SK-N-SH (cell line): Measurements from ENCODE around the gene SLC9A7. TPM values are rescaled to one million over a fixed set of nuclear protein-coding genes. Genes with fewer than 3 reads are reported as not detected.

Source experiments
- CTCF ChIA-PET: fragments of 300-600, 350-600 bp; formaldehyde crosslinking; extraction: SDS; loops from one replicate; lab custom pipeline; 2021; lab: Yijun Ruan, JAX
- POLR2A ChIA-PET: fragments of 350-600 bp; sonication (Branson Sonifier 250); formaldehyde crosslinking; extraction: SDS; loops from one replicate; lab custom pipeline; 2020; ENCODE audit warnings: antibody characterized with exemption, inconsistent platforms; lab: Yijun Ruan, JAX
- DNase-seq: peaks from one replicate; pipeline ENCODE4 v3.0.0; 2012
- H2AFZ ChIP-seq: fragments of 200-600 bp; sonication (generic); 2 replicates; pipeline ENCODE4 v1.8.1; 2016; ENCODE audit warnings: antibody characterized with exemption, mild to moderate bottlenecking, low read depth
- H3F3A ChIP-seq: fragments of 200-600 bp; sonication (generic); replicated peaks from 2 replicates; pipeline ENCODE3; 2016; ENCODE audit warnings: antibody characterized with exemption, mild to moderate bottlenecking; ENCODE audit not compliant: insufficient read depth
- H3K27ac ChIP-seq, 2 experiments: fragments of 200-500 bp in 1 of 2; fragments of 200-600 bp in 1 of 2; sonication (Bioruptor generic) in 1 of 2; sonication (generic), shearing (Covaris generic) in 1 of 2; 2 replicates each; pipeline versions ENCODE4 v1.5.1 to v1.6.1; 2014 to 2016; ENCODE audit warnings: low read depth in 2 of 2, inconsistent platforms in 1 of 2, low read length in 1 of 2, mild to moderate bottlenecking in 1 of 2, mixed read lengths in 1 of 2
- H3K27me3 ChIP-seq: fragments of 200-600 bp; sonication (generic), shearing (Covaris generic); 2 replicates; pipeline ENCODE4 v1.6.1; 2016; ENCODE audit warnings: mixed run types; ENCODE audit not compliant: insufficient read depth
- H3K36me3 ChIP-seq, 2 experiments: fragments of 200-500 bp in 1 of 2; fragments of 200-600 bp in 1 of 2; sonication (Bioruptor generic) in 1 of 2; sonication (generic) in 1 of 2; replicated peaks in 1 of 2; 2 replicates each; pipeline versions ENCODE3 to v1.5.1; 2014 to 2016; ENCODE audit warnings: low read length in 1 of 2, mild to moderate bottlenecking in 1 of 2; ENCODE audit not compliant: insufficient read depth in 2 of 2, control insufficient read depth in 1 of 2
- H3K4me1 ChIP-seq, 2 experiments: fragments of 200-500 bp in 1 of 2; fragments of 200-600 bp in 1 of 2; sonication (Bioruptor generic) in 1 of 2; sonication (generic), shearing (Covaris generic) in 1 of 2; 2 replicates each; pipeline versions ENCODE4 v1.5.1 to v1.6.1; 2014 to 2016; ENCODE audit warnings: low read depth in 1 of 2, low read length in 1 of 2, mixed run types in 1 of 2; ENCODE audit not compliant: insufficient read depth in 2 of 2, control insufficient read depth in 1 of 2
- H3K4me2 ChIP-seq: fragments of 200-600 bp; sonication (generic), shearing (Covaris generic); 2 replicates; pipeline ENCODE4 v1.6.1; 2017; ENCODE audit warnings: mixed run types
- H3K4me3 ChIP-seq, 2 experiments: fragments of 200-500 bp in 1 of 2; fragments of 200-600 bp in 1 of 2; sonication (Bioruptor generic) in 1 of 2; sonication (generic), shearing (Covaris generic) in 1 of 2; 2 replicates each; pipeline versions ENCODE4 v1.5.1 to v1.8.1; 2014 to 2016; ENCODE audit warnings: low read depth in 2 of 2, inconsistent platforms in 1 of 2, low read length in 1 of 2, mild to moderate bottlenecking in 1 of 2, mixed read lengths in 1 of 2, moderate library complexity in 1 of 2
- H3K79me2 ChIP-seq: fragments of 200-600 bp; sonication (generic); 2 replicates; pipeline ENCODE4 v1.8.1; 2017; ENCODE audit warnings: mild to moderate bottlenecking; ENCODE audit not compliant: insufficient read depth
- H3K9ac ChIP-seq: fragments of 200-600 bp; sonication (generic); 2 replicates; pipeline ENCODE4 v1.6.1; 2017; ENCODE audit warnings: mixed run types
- H3K9me2 ChIP-seq: fragments of 200-600 bp; sonication (generic); 2 replicates; pipeline ENCODE4 v1.6.1; 2017; ENCODE audit warnings: mixed run types
- H3K9me3 ChIP-seq: fragments of 200-600 bp; sonication (generic); 2 replicates; pipeline ENCODE4 v1.6.1; 2017; ENCODE audit warnings: mixed run types, mild to moderate bottlenecking, moderate library complexity
- H4K20me1 ChIP-seq: fragments of 200-600 bp; sonication (generic); 2 replicates; pipeline ENCODE4 v1.6.1; 2017; ENCODE audit warnings: mild to moderate bottlenecking, mixed run types; ENCODE audit not compliant: insufficient read depth
- CHD2 ChIP-seq: fragments of 150-350 bp; IDR thresholded peaks from 2 replicates; pipeline ENCODE4 v1.6.1; 2018; ENCODE audit warnings: low read length; ENCODE audit not compliant: partially characterized antibody
- EP300 ChIP-seq, 2 experiments: IDR thresholded peaks; 2 replicates each; pipeline versions ENCODE4 v1.4.0 to v1.6.1; 2012; ENCODE audit warnings: borderline replicate concordance in 1 of 2, low read depth in 1 of 2, low read length in 1 of 2
- FOXM1 ChIP-seq: IDR thresholded peaks from 2 replicates; pipeline ENCODE4 v1.4.0; 2012; ENCODE audit warnings: low read depth, mild to moderate bottlenecking
- GABPA ChIP-seq: IDR thresholded peaks from 2 replicates; pipeline ENCODE4 v1.4.0; 2012; ENCODE audit warnings: low read depth, mild to moderate bottlenecking
- MAX ChIP-seq: IDR thresholded peaks from 2 replicates; pipeline ENCODE4 v1.4.0; 2012; ENCODE audit warnings: low read depth
- REST ChIP-seq: IDR thresholded peaks from 2 replicates; pipeline ENCODE4 v1.6.1; 2012; ENCODE audit warnings: mild to moderate bottlenecking, low read depth, low read length, moderate library complexity
- RXRA ChIP-seq: IDR thresholded peaks from 2 replicates; pipeline ENCODE4 v1.4.0; 2012; ENCODE audit warnings: low read depth, mild to moderate bottlenecking, borderline replicate concordance
- SMC3 ChIP-seq: IDR thresholded peaks from 2 replicates; pipeline ENCODE4 v1.6.1; 2012; ENCODE audit warnings: low read depth, low read length, improper control_type of control experiment
- TAF1 ChIP-seq: IDR thresholded peaks from 2 replicates; pipeline ENCODE4 v1.6.1; 2012; ENCODE audit warnings: low read depth, mild to moderate bottlenecking, low read length, moderate library complexity, borderline replicate concordance
- TEAD4 ChIP-seq: IDR thresholded peaks from 2 replicates; pipeline ENCODE4 v1.4.0; 2012; ENCODE audit warnings: mild to moderate bottlenecking, borderline replicate concordance; ENCODE audit not compliant: insufficient read depth
- YY1 ChIP-seq: IDR thresholded peaks from 2 replicates; pipeline ENCODE4 v1.4.0; 2012; ENCODE audit warnings: low read depth, mild to moderate bottlenecking
- ZBTB33 ChIP-seq: IDR thresholded peaks from 2 replicates; pipeline ENCODE4 v1.4.0; 2012; ENCODE audit warnings: low read depth, borderline replicate concordance
- WGBS: methylation state at CpG from one replicate; pipeline ENCODE4 v1.1.6; 2017; ENCODE audit warnings: low lambda C conversion rate; 5-methylcytosine and 5-hydroxymethylcytosine counted together
- polyA plus RNA-seq, 3 experiments: library from polyadenylated mRNA; depleted of rRNA; stranded (reverse); fragments of >200 nt; gene quantifications; 2 replicates each; pipeline ENCODE4 v1.2.3, GENCODE V29; 2012

Gene SLC9A7
- polyA plus RNA-seq, 1 of the 3 experiments (the other 2 are of a cell fraction) = 10.5 TPM

DNA sequence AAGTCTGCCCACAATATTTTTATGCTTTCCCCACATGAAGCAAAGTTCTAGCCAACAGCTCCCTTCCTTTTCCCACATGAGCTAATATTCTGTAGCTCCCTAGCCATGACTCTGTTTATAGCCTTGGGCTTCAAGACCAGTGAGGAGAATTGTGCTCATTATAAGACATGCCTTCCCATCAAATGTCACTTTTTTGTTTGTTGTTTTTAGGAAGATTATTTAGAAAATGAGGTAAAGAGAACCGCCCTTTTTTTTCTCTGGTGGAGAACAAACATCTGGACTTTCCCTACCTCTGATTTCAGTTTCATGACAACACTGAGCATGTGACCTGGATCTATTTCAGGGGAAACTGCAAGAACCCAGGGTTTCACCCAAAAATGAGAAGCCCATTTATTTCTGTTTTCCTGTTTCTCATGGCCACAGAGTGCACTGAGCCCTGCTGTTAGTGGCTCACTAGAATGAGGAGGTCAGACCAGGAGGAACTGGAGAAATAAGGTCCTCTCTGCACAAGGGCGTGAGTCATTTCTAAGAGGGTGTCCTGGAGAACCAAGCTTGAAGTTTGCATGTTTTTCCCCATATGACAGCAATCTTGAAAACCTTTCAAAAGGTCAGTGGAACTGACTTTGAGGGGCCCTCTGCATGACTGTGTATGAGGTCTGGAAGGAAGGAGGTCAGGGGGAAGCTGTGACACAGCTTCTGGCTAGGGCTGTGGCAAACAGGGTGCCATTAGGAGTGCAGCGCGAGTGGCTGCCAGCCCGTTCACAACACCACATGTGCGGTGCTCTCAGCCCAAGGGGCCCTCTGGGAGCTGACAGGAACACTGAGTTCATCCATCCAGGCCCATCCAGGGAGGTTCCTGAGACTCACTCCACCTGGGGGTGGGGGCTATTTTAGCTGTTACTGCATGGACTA lies 130.2 kb downstream of the SLC9A7 start (continued):
- TF ChIP-seq REST (no peak), RXRA (no peak)

- H3K27me3 ChIP-seq = no peaks in the 10 kb centered on the region; the same call in 1 of the 2 replicates
- H2AFZ ChIP-seq = no peak overlapping the region
- H4K20me1 ChIP-seq = no peaks in the 10 kb centered on the region
- H3K36me3 ChIP-seq = no peaks in the 10 kb centered on the region
- WGBS = 57% methylated on average over 10 of the region's 10 CpGs
- H3K9me2 ChIP-seq = no peaks in the 10 kb centered on the region
- no peak for TF ChIP-seq REST
- H3K27ac ChIP-seq = no peak overlapping the region
- ChIA-PET CTCF (no interaction called here), POLR2A (no interaction called here)
- no peak for DNase-seq
- H3K4me2 ChIP-seq = no peak overlapping the region
- H3K9me3 ChIP-seq = no peaks in the 10 kb centered on the region
- H3F3A ChIP-seq = no peaks in the 10 kb centered on the region
- no peak overlapping the region for H3K4me3 ChIP-seq
- no peaks in the 10 kb centered on the region for H3K79me2 ChIP-seq
- H3K9ac ChIP-seq = no peak overlapping the region
- no peaks in the 10 kb centered on the region for H3K4me1 ChIP-seq
Measured at GRCh38 chrX:46627711-46628419, 131.1 kb downstream of the SLC9A7 start.

DNA sequence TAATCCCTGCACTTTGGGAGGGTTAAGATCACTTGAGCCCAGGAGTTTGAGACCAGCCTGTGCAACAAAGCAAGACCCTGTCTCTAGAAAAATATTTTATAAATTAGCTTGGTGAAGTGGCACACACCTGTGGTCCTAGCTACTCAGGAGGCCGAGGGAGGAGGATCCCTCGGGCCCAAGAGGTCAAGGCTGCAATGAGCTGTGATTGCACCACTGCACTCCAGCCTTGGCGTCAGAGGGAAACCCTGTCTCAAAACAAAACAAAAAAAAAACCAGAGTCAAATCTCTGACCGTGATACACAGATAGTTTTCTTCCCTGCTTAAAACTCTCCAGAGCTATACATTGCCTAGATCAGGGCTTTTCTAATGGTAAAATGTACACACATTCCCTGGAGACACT lies 131.9 kb downstream of the SLC9A7 start:
- H3K36me3 ChIP-seq = no peaks in the 10 kb centered on the region
- no peak overlapping the region for H3K27ac ChIP-seq
- 51% methylated on average over 4 of the region's 4 CpGs for WGBS
- H3K4me2 ChIP-seq = no peak overlapping the region
- ChIA-PET CTCF (no interaction called here), POLR2A (no interaction called here)
- H3K4me3 ChIP-seq = no peak overlapping the region
- no peaks in the 10 kb centered on the region for H3K9me2 ChIP-seq
- no peaks in the 10 kb centered on the region for H3K9me3 ChIP-seq
- no peaks in the 10 kb centered on the region for H3K79me2 ChIP-seq
- no peaks in the 10 kb centered on the region for H3K4me1 ChIP-seq
- no peak overlapping the region for H3K9ac ChIP-seq
- DNase-seq = no peak
- no peak overlapping the region for H2AFZ ChIP-seq
- no peaks in the 10 kb centered on the region; the same call in 1 of the 2 replicates for H3K27me3 ChIP-seq
- no peaks in the 10 kb centered on the region for H3F3A ChIP-seq
- no peaks in the 10 kb centered on the region for H4K20me1 ChIP-seq
- TF ChIP-seq TAF1 (no peak), GABPA (no peak), CHD2 (no peak), TEAD4 (no peak), SMC3 (no peak), EP300 (IDR thresholded peaks at IDR 0.05; ENCODE audit: borderline replicate concordance in 1 of 2, low read depth in 1 of 2, low read length in 1 of 2) (no peak), MAX (no peak), ZBTB33 (no peak), YY1 (no peak), FOXM1 (no peak)
